ENCODE data around the gene MTHFD1. TPM values are rescaled to one million over a fixed set of nuclear protein-coding genes. Genes with fewer than 3 reads are reported as not detected.
A peak's percentile ranks its signal among the peaks of the same experiment; 100 is the strongest.

The MTHFD1 gene
- total and polyA plus RNA-seq, 2 of the 4 experiments (the other 2 are of a cell fraction): 32.2 to 64.9 TPM

GRCh38 chr14:64439141-64439540, 51.0 kb downstream of the MTHFD1 start:
- intact Hi-C loops (cut with micrococcal nuclease): no loop called here
- dilution Hi-C loops (cut with HindIII; ENCODE audit: low sequenced_read_pairs, unreplicated experiment): no loop called here
- H3K79me1 ChIP-seq (ENCODE audit: low read depth in 1 of 2, low read length in 2 of 2): peaks cover 0 to 18% of the 10 kb centered on the region in 2 experiments; a peak in 1 of 4 replicates
- TF ChIP-seq RFX5 (IDR thresholded peaks at IDR 0.05; ENCODE audit: low read depth, low read length) (no peak), RCOR1 (IDR thresholded peaks at IDR 0.05; ENCODE audit: insufficient replicate concordance, low read length) (no peak)
- peak overlapping the region; percentile 85; the same call in 2 of the 3 replicates for H2BK15ac ChIP-seq (ENCODE audit: low read depth, low read length)
- H3K27me3 ChIP-seq (ENCODE audit: control insufficient read depth, insufficient read depth, low read length): no peaks in the 10 kb centered on the region
- H3K4ac ChIP-seq (ENCODE audit: low read depth, low read length): peak overlapping the region; percentile 92
- no CpG with 5 or more reads among the region's 6 CpGs for WGBS, 2 experiments (ENCODE audit: extremely low coverage in 2 of 2, insufficient read length in 1 of 2)
- H3K9me3 ChIP-seq (ENCODE audit: control insufficient read depth, insufficient read depth, low read length): no peaks in the 10 kb centered on the region
- H3K4me1 ChIP-seq (ENCODE audit: control insufficient read depth, insufficient read depth, low read length): peaks cover 10% of the 10 kb centered on the region
- BruUV-seq (replicated peaks): no TSS peak
- peak overlapping the region; percentile 81 for H2BK5ac ChIP-seq (ENCODE audit: low read depth, low read length, poor library complexity, severe bottlenecking)
- H3K14ac ChIP-seq (replicated peaks; ENCODE audit: low read depth, low read length): peak overlapping the region; percentile 53
- in situ Hi-C loops (cut with MboI; ENCODE audit: low sequenced_read_pairs): no loop called here
- peak overlapping the region; percentile 81; the same call in 1 of the 2 replicates for H4K5ac ChIP-seq (ENCODE audit: low read depth, low read length)
- H3K9me1 ChIP-seq (ENCODE audit: insufficient read depth, low read length): peaks cover 17% of the 10 kb centered on the region
- H3K23ac ChIP-seq (ENCODE audit: low read depth, low read length): peak overlapping the region; percentile 87
- H3K9ac ChIP-seq (ENCODE audit: low read depth, low read length): peak overlapping the region; percentile 27; the same call in 1 of the 2 replicates
- H2AK9ac ChIP-seq (replicated peaks; ENCODE audit: low read depth, low read length, poor library complexity): peak overlapping the region; percentile 6
- H3K36me3 ChIP-seq (ENCODE audit: control insufficient read depth, insufficient read depth, low read length): peaks cover 22% of the 10 kb centered on the region
- H2BK120ac ChIP-seq (ENCODE audit: low read depth, low read length): peak overlapping the region; percentile 90
- H3K4me3 ChIP-seq (ENCODE audit: insufficient read depth, low read depth, low read length): no peak overlapping the region
- DNase-seq (no peak), ATAC-seq (ENCODE audit: low read depth) (no peak)
- H4K91ac ChIP-seq (ENCODE audit: insufficient read depth, low read depth, low read length): peak overlapping the region; percentile 71
- peak overlapping the region in 1 of 2 experiments; percentile 67; a peak in 1 of 4 replicates for H4K8ac ChIP-seq (ENCODE audit: low read depth in 2 of 2, low read length in 2 of 2)
- no peak overlapping the region for H2AFZ ChIP-seq (replicated peaks; ENCODE audit: low read length, poor library complexity)
- peak overlapping the region; percentile 4; the same call in 1 of the 2 replicates for H3K4me2 ChIP-seq (ENCODE audit: low read depth, low read length)
- H2BK20ac ChIP-seq (ENCODE audit: low read depth, low read length): peak overlapping the region; percentile 92
- no peaks in the 10 kb centered on the region for H4K20me1 ChIP-seq (ENCODE audit: insufficient read depth, low read length)
- CTCF ChIA-PET: interaction anchor here (1.6 kb wide), 1 partner anchor 9 kb away, joined by 4 read pairs; no protein-coding TSS in a partner anchor
- peak overlapping the region; percentile 86; the same call in 1 of the 2 replicates for H3K18ac ChIP-seq (ENCODE audit: low read depth, low read length)
- H3K56ac ChIP-seq (ENCODE audit: extremely low read depth, insufficient read depth, low read length): peak overlapping the region; percentile 42; the same call in 1 of the 2 replicates
- POLR2A ChIA-PET (ENCODE audit: unreplicated experiment): no interaction called here
- peak overlapping the region; percentile 39; the same call in 1 of the 2 replicates for H3K27ac ChIP-seq (ENCODE audit: insufficient read depth, low read length)
- peak overlapping the region; percentile 82 for H2AK5ac ChIP-seq (ENCODE audit: low read depth, low read length)

Measured in IMR-90 (cell line).